ENCODE measurements around the gene TNKS1BP1.

TNKS1BP1 gene

GRCh38 chr11:57325735-57326048 lies 940 bp upstream of the TNKS1BP1 start:
- no peak for DNase-seq

GRCh38 chr11:57324154-57324885 lies 432 bp downstream of the TNKS1BP1 start:
- DNase-seq = peak; percentile 88

- DNase-seq = no peak
These were observed 948 bp downstream of the TNKS1BP1 start for GRCh38 chr11:57323855-57324153.

GRCh38 chr11:57323167-57323854 lies 1.4 kb downstream of the TNKS1BP1 start:
- DNase-seq = peak; percentile 42

GRCh38 chr11:57322256-57323166 lies 2.2 kb downstream of the TNKS1BP1 start:
- DNase-seq = peak; percentile 85

- peak; percentile 50 for DNase-seq
These were observed 3.1 kb downstream of the TNKS1BP1 start for GRCh38 chr11:57321388-57322255.

- no peak for DNase-seq
These were observed 3.9 kb downstream of the TNKS1BP1 start for GRCh38 chr11:57320719-57321387.

- DNase-seq = no peak
These were observed 4.6 kb downstream of the TNKS1BP1 start for GRCh38 chr11:57320067-57320718.

- no peak for DNase-seq
These were observed 6.6 kb downstream of the TNKS1BP1 start for GRCh38 chr11:57318178-57318577.

GRCh38 chr11:57316017-57316416 lies 8.7 kb downstream of the TNKS1BP1 start:
- DNase-seq = no peak

- DNase-seq = peak; percentile 19
These were observed 9.3 kb downstream of the TNKS1BP1 start for GRCh38 chr11:57315491-57315890.

- DNase-seq = no peak
These were observed 10.4 kb downstream of the TNKS1BP1 start for GRCh38 chr11:57314221-57314973.

GRCh38 chr11:57313788-57314135 lies 11.0 kb downstream of the TNKS1BP1 start:
- no peak for DNase-seq

- DNase-seq = no peak
These were observed 11.5 kb downstream of the TNKS1BP1 start for GRCh38 chr11:57313071-57313787.

- no peak for DNase-seq
These were observed 12.2 kb downstream of the TNKS1BP1 start for GRCh38 chr11:57312511-57313021.

GRCh38 chr11:57311109-57311936 lies 13.4 kb downstream of the TNKS1BP1 start:
- DNase-seq = no peak

- peak; percentile 41 for DNase-seq
These were observed 14.1 kb downstream of the TNKS1BP1 start for GRCh38 chr11:57310630-57311086.

- DNase-seq = no peak
These were observed 14.7 kb downstream of the TNKS1BP1 start for GRCh38 chr11:57310091-57310490.
